NB4 (cell line): ENCODE results near the gene SMPD3.

Experiments used
- DNase-seq: peaks from one replicate; pipeline ENCODE4 v3.0.0; 2010; ENCODE audit warnings: low read depth
- H3K4me3 ChIP-seq: one replicate; pipeline ENCODE4 v1.5.1; 2011; ENCODE audit warnings: mild to moderate bottlenecking, low read depth, low read length, moderate library complexity
- CTCF ChIP-seq: IDR thresholded peaks from one replicate; pipeline ENCODE4 v1.5.1; 2012; ENCODE audit warnings: low read depth, low read length
- MYC ChIP-seq: IDR thresholded peaks from 2 replicates; pipeline ENCODE4 v1.6.1; 2011; ENCODE audit warnings: low read depth, low read length
- POLR2A ChIP-seq: IDR thresholded peaks from 2 replicates; pipeline ENCODE4 v1.6.1; 2011; ENCODE audit warnings: mild to moderate bottlenecking; ENCODE audit not compliant: insufficient read length; ENCODE audit errors: extremely low read depth
- TF ChIP-seq, protein P1 (sequence below): IDR thresholded peaks from 2 replicates; pipeline ENCODE4 v1.6.1; 2011; ENCODE audit warnings: low read depth, low read length

SMPD3 gene

DNA sequence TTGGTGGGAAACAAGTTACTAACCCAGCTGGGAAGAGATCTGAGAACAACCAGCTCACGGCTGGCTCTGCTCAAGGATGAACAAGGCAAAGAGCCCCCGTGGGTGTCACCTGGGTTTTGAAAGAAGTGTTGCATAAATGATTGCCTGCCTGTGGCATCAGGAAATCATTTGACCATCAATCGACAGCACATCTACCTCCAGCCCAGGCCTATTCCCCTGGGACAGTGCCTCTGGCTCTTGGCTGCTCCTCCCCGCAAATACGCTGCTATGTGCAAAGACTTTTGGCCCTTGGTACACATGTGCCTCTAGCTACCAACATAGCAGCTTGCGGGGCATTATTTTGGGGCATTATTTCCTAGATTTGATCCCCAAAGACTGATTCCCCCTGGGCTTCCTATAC lies 39.4 kb upstream of the SMPD3 start:
- TF ChIP-seq, protein P1, sequence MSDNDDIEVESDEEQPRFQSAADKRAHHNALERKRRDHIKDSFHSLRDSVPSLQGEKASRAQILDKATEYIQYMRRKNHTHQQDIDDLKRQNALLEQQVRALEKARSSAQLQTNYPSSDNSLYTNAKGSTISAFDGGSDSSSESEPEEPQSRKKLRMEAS: no peak
- TF ChIP-seq POLR2A: no peak
- no peak for TF ChIP-seq MYC
- TF ChIP-seq CTCF: no peak
- no peak overlapping the region for H3K4me3 ChIP-seq
- no peak for DNase-seq

DNA sequence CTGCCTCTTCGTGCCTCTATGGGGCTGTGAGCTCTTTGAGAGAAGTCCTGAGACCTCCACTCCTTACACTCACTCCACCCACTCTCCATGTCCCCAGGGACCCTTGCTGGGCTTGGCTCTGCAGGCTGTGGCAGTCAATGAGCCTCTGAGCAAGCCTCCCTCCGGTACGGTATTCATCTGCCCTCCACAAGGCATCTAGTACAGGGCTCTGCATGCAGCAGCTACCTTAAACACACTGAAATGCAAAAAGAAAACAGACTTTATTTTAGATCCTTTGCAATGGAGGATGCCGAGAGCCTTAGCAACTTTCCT lies 38.9 kb upstream of the SMPD3 start:
- no peak for DNase-seq
- TF ChIP-seq, protein P1: no peak
- TF ChIP-seq CTCF: no peak
- TF ChIP-seq POLR2A: no peak
- no peak for TF ChIP-seq MYC
- no peak overlapping the region for H3K4me3 ChIP-seq

GRCh38 chr16:68486502-68487202 lies 38.3 kb upstream of the SMPD3 start:
- no peak for TF ChIP-seq MYC
- H3K4me3 ChIP-seq: no peak overlapping the region
- DNase-seq: no peak

DNA sequence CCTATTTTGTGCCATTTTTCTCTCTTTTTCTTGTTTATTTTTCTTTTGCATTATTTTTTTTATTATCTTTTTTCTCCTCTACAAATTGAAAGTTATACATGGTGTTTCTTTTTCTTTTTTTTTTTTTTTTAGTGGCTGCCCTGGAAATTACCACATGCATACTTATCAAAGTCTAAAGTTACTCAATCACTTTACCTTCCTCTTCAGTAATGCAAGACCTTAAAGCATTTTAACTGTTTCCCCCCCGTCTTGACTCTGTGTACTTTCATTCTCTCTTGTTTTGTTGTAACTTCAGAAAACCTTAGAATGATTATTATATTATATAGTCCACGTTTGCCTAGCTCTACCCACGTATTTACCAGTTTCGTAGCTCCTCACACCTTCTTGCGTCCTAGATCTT lies 33.3 kb upstream of the SMPD3 start:
- no peak overlapping the region for H3K4me3 ChIP-seq
- TF ChIP-seq, protein P1: no peak
- TF ChIP-seq CTCF (no peak), MYC (no peak), POLR2A (no peak)
- peak; percentile 56 for DNase-seq

- H3K4me3 ChIP-seq: no peak overlapping the region
- TF ChIP-seq CTCF (no peak), POLR2A (no peak), MYC (peak; percentile 25; the same call in 1 of the 2 replicates)
- TF ChIP-seq, protein P1: peak; percentile 55; the same call in 1 of the 2 replicates
- peak; percentile 43 for DNase-seq
Observed at GRCh38 chr16:68480084-68480995, 32.0 kb upstream of the SMPD3 start.

GRCh38 chr16:68479271-68479670 lies 31.0 kb upstream of the SMPD3 start:
- H3K4me3 ChIP-seq: no peak overlapping the region
- peak; percentile 63 for DNase-seq
- TF ChIP-seq POLR2A (no peak), MYC (no peak), CTCF (no peak)
- TF ChIP-seq, protein P1: no peak
